HL-60 (cell line): Measurements from ENCODE around the gene GFRA4.

Source experiments
- GABPA ChIP-seq: IDR thresholded peaks from 2 replicates; pipeline ENCODE4 v1.6.1; 2012; ENCODE audit warnings: low read depth
- POLR2AphosphoS5 ChIP-seq: IDR thresholded peaks from 2 replicates; pipeline ENCODE4 v1.6.1; 2012; ENCODE audit warnings: low read depth
- SPI1 ChIP-seq: IDR thresholded peaks from 2 replicates; pipeline ENCODE4 v1.6.1; 2012; ENCODE audit warnings: low read depth, mild to moderate bottlenecking, borderline replicate concordance
- TF ChIP-seq, protein P1 (sequence below): IDR thresholded peaks from one replicate; pipeline ENCODE4 v1.5.1; 2011; ENCODE audit warnings: low read length, control low read depth, inconsistent platforms; ENCODE audit not compliant: insufficient read depth
- TF ChIP-seq, protein P2 (sequence below): IDR thresholded peaks from 2 replicates; pipeline ENCODE4 v1.6.1; 2012; ENCODE audit warnings: low read depth; ENCODE audit not compliant: insufficient replicate concordance

DNA sequence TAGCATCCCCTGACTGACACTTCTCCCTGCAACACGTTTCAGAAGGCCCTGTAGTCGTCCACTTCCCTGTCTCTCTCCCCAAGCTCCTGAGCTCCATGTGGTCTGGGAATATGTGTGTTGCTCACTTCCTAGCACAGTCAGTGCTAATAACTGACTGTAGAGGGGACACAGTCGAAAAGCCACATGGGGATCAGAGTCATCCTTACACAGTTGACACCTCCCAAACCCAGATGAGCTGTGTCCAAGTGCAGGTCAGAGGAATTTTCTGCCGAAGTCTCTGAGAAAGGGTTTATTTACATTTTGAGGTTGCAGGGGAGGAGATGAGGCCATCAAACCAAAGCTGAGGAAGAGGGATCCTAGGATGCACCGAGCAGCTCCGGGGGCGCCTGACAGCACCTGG lies 22.1 kb upstream of the GFRA4 start:
- TF ChIP-seq, protein P1, sequence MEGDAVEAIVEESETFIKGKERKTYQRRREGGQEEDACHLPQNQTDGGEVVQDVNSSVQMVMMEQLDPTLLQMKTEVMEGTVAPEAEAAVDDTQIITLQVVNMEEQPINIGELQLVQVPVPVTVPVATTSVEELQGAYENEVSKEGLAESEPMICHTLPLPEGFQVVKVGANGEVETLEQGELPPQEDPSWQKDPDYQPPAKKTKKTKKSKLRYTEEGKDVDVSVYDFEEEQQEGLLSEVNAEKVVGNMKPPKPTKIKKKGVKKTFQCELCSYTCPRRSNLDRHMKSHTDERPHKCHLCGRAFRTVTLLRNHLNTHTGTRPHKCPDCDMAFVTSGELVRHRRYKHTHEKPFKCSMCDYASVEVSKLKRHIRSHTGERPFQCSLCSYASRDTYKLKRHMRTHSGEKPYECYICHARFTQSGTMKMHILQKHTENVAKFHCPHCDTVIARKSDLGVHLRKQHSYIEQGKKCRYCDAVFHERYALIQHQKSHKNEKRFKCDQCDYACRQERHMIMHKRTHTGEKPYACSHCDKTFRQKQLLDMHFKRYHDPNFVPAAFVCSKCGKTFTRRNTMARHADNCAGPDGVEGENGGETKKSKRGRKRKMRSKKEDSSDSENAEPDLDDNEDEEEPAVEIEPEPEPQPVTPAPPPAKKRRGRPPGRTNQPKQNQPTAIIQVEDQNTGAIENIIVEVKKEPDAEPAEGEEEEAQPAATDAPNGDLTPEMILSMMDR: no peak
- no peak for TF ChIP-seq POLR2AphosphoS5
- no peak for TF ChIP-seq SPI1
- TF ChIP-seq, protein P2, sequence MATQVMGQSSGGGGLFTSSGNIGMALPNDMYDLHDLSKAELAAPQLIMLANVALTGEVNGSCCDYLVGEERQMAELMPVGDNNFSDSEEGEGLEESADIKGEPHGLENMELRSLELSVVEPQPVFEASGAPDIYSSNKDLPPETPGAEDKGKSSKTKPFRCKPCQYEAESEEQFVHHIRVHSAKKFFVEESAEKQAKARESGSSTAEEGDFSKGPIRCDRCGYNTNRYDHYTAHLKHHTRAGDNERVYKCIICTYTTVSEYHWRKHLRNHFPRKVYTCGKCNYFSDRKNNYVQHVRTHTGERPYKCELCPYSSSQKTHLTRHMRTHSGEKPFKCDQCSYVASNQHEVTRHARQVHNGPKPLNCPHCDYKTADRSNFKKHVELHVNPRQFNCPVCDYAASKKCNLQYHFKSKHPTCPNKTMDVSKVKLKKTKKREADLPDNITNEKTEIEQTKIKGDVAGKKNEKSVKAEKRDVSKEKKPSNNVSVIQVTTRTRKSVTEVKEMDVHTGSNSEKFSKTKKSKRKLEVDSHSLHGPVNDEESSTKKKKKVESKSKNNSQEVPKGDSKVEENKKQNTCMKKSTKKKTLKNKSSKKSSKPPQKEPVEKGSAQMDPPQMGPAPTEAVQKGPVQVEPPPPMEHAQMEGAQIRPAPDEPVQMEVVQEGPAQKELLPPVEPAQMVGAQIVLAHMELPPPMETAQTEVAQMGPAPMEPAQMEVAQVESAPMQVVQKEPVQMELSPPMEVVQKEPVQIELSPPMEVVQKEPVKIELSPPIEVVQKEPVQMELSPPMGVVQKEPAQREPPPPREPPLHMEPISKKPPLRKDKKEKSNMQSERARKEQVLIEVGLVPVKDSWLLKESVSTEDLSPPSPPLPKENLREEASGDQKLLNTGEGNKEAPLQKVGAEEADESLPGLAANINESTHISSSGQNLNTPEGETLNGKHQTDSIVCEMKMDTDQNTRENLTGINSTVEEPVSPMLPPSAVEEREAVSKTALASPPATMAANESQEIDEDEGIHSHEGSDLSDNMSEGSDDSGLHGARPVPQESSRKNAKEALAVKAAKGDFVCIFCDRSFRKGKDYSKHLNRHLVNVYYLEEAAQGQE: no peak
- no peak for TF ChIP-seq GABPA
